Mesenchymal stem cell (in vitro differentiated cells and primary cell): ENCODE measurements around the gene KIF1A.

Experiments used
- DNase-seq: peaks from one replicate; pipeline ENCODE4 v3.0.0-alpha.2; 2013
- H2AFZ ChIP-seq: one replicate; pipeline ENCODE4 v1.6.1; 2013; ENCODE audit warnings: low read depth, mild to moderate bottlenecking, control low read depth, inconsistent platforms, low read length, moderate library complexity
- H2AK5ac ChIP-seq: 2 replicates; pipeline ENCODE4 v1.6.1; 2013; ENCODE audit warnings: low read length, moderate library complexity, mild to moderate bottlenecking, inconsistent platforms; ENCODE audit not compliant: severe bottlenecking
- H2BK120ac ChIP-seq: one replicate; pipeline ENCODE4 v1.6.1; 2013; ENCODE audit warnings: low read depth, mild to moderate bottlenecking, inconsistent platforms, low read length, moderate library complexity
- H2BK12ac ChIP-seq, 2 experiments: one replicate each; pipeline ENCODE4 v1.6.1; 2013; ENCODE audit warnings: inconsistent platforms in 2 of 2, low read length in 2 of 2, mild to moderate bottlenecking in 2 of 2, moderate library complexity in 2 of 2, control low read depth in 1 of 2
- H2BK15ac ChIP-seq: one replicate; pipeline ENCODE4 v1.6.1; 2013; ENCODE audit warnings: mild to moderate bottlenecking, low read depth, inconsistent platforms; ENCODE audit not compliant: poor library complexity, severe bottlenecking
- H2BK5ac ChIP-seq: 2 replicates; pipeline ENCODE4 v1.6.1; 2013; ENCODE audit warnings: low read depth, mild to moderate bottlenecking, low read length, control low read depth, inconsistent platforms; ENCODE audit not compliant: poor library complexity, severe bottlenecking
- H3K14ac ChIP-seq, 2 experiments: one replicate each; pipeline ENCODE4 v1.6.1; 2013; ENCODE audit warnings: inconsistent platforms in 2 of 2, low read length in 2 of 2, control low read depth in 1 of 2, mild to moderate bottlenecking in 1 of 2, moderate library complexity in 1 of 2
- H3K18ac ChIP-seq, 2 experiments: one replicate each; pipeline ENCODE4 v1.6.1; 2013; ENCODE audit warnings: inconsistent platforms in 2 of 2, low read length in 2 of 2, control low read depth in 1 of 2, low read depth in 1 of 2, mild to moderate bottlenecking in 1 of 2
- H3K23ac ChIP-seq, 2 experiments: one replicate each; pipeline ENCODE4 v1.6.1; 2013; ENCODE audit warnings: inconsistent platforms in 2 of 2, low read length in 2 of 2, mild to moderate bottlenecking in 2 of 2, moderate library complexity in 2 of 2, control low read depth in 1 of 2
- H3K27ac ChIP-seq: 2 replicates; pipeline ENCODE4 v1.5.1; 2013; ENCODE audit warnings: mild to moderate bottlenecking, moderate library complexity, low read length, control low read depth, inconsistent platforms; ENCODE audit not compliant: poor library complexity, severe bottlenecking
- H3K27me3 ChIP-seq, 2 experiments: 2 replicates each; pipeline versions ENCODE4 v1.6.1 to v1.7.0; 2013; ENCODE audit warnings: low read length in 2 of 2, mild to moderate bottlenecking in 2 of 2, moderate library complexity in 2 of 2, control low read depth in 1 of 2, inconsistent platforms in 1 of 2; ENCODE audit not compliant: control insufficient read depth in 1 of 2, insufficient read depth in 1 of 2
- H3K36me3 ChIP-seq, 2 experiments: 2 replicates each; pipeline versions ENCODE4 v1.6.1 to v1.7.0; 2013; ENCODE audit warnings: low read length in 2 of 2, control low read depth in 1 of 2, inconsistent platforms in 1 of 2, low read depth in 1 of 2, mild to moderate bottlenecking in 1 of 2; ENCODE audit not compliant: insufficient read depth in 2 of 2, control insufficient read depth in 1 of 2
- H3K4ac ChIP-seq, 2 experiments: one replicate each; pipeline ENCODE4 v1.6.1; 2013; ENCODE audit warnings: inconsistent platforms in 2 of 2, low read length in 2 of 2, mild to moderate bottlenecking in 2 of 2, moderate library complexity in 2 of 2, control low read depth in 1 of 2, low read depth in 1 of 2
- H3K4me1 ChIP-seq: 2 replicates; pipeline ENCODE4 v1.6.1; 2013; ENCODE audit warnings: low read depth, low read length, control low read depth; ENCODE audit not compliant: control insufficient read depth, insufficient read depth
- H3K4me2 ChIP-seq: 2 replicates; pipeline ENCODE4 v1.6.1; 2013; ENCODE audit warnings: low read length, mild to moderate bottlenecking, inconsistent platforms; ENCODE audit not compliant: poor library complexity, severe bottlenecking
- H3K4me3 ChIP-seq, 2 experiments: 2 replicates each; pipeline versions ENCODE4 v1.5.1 to v1.7.0; 2013; ENCODE audit warnings: low read length in 2 of 2, mild to moderate bottlenecking in 2 of 2, control low read depth in 1 of 2, low read depth in 1 of 2; ENCODE audit not compliant: insufficient read depth in 1 of 2
- H3K79me1 ChIP-seq: replicated peaks from 2 replicates; pipeline ENCODE4 v1.6.1; 2013; ENCODE audit warnings: mild to moderate bottlenecking, control low read depth, low read length, inconsistent platforms; ENCODE audit not compliant: poor library complexity, severe bottlenecking
- H3K9ac ChIP-seq: 2 replicates; pipeline ENCODE4 v1.7.0; 2013; ENCODE audit warnings: mild to moderate bottlenecking, low read length, moderate library complexity
- H3K9me3 ChIP-seq: 2 replicates; pipeline ENCODE4 v1.7.0; 2013; ENCODE audit warnings: mild to moderate bottlenecking, low read length; ENCODE audit not compliant: control insufficient read depth
- H4K8ac ChIP-seq: one replicate; pipeline ENCODE4 v1.6.1; 2013; ENCODE audit warnings: inconsistent platforms, mild to moderate bottlenecking, low read length, moderate library complexity
- H4K91ac ChIP-seq: one replicate; pipeline ENCODE4 v1.6.1; 2013; ENCODE audit warnings: mild to moderate bottlenecking, low read length, inconsistent platforms
- WGBS: methylation state at CpG from one replicate; pipeline ENCODE4 v1.1.7; 2013; ENCODE audit warnings: mixed read lengths; 5-methylcytosine and 5-hydroxymethylcytosine counted together

Gene KIF1A

GRCh38 chr2:240789501-240790369, 30.3 kb downstream of the KIF1A start:
- no peak overlapping the region for H2BK5ac ChIP-seq
- H3K36me3 ChIP-seq = no peaks in the 10 kb centered on the region
- H3K4me1 ChIP-seq = peaks cover 3% of the 10 kb centered on the region
- no peak overlapping the region for H2BK12ac ChIP-seq
- H2AFZ ChIP-seq = no peak overlapping the region
- H3K4me3 ChIP-seq = no peak overlapping the region
- no peak overlapping the region for H2BK120ac ChIP-seq
- H3K27me3 ChIP-seq = peaks cover 6 to 46% of the 10 kb centered on the region in 2 experiments
- H3K18ac ChIP-seq = no peak overlapping the region
- no peak overlapping the region for H4K8ac ChIP-seq
- H3K79me1 ChIP-seq = no peaks in the 10 kb centered on the region
- 92% methylated on average over 23 of the region's 23 CpGs for WGBS
- no peak overlapping the region for H3K4me2 ChIP-seq
- H3K23ac ChIP-seq = no peak overlapping the region
- no peak for DNase-seq
- H2AK5ac ChIP-seq = no peak overlapping the region
- H4K91ac ChIP-seq = no peak overlapping the region
- H3K4ac ChIP-seq = no peak overlapping the region
- H3K27ac ChIP-seq = no peak overlapping the region
- H3K9ac ChIP-seq = no peak overlapping the region
- H2BK15ac ChIP-seq = no peak overlapping the region
- H3K9me3 ChIP-seq = no peaks in the 10 kb centered on the region
- no peak overlapping the region for H3K14ac ChIP-seq

GRCh38 chr2:240789051-240789453, 31.0 kb downstream of the KIF1A start:
- WGBS = 81% methylated on average over 13 of the region's 13 CpGs
- Histone ChIP-seq H2AK5ac (no peak overlapping the region), H3K36me3 (no peaks in the 10 kb centered on the region), H3K23ac (no peak overlapping the region), H3K4me2 (no peak overlapping the region), H3K27ac (no peak overlapping the region), H3K4ac (no peak overlapping the region), H2BK120ac (no peak overlapping the region), H3K18ac (no peak overlapping the region), H3K79me1 (no peaks in the 10 kb centered on the region), H2AFZ (no peak overlapping the region), H2BK5ac (no peak overlapping the region), H2BK12ac (no peak overlapping the region), H3K9ac (no peak overlapping the region), H3K4me1 (peaks cover 3% of the 10 kb centered on the region), H3K9me3 (no peaks in the 10 kb centered on the region), H2BK15ac (no peak overlapping the region), H3K27me3 (peaks cover 4 to 44% of the 10 kb centered on the region in 2 experiments), H4K91ac (no peak overlapping the region), H3K4me3 (no peak overlapping the region), H3K14ac (no peak overlapping the region), H4K8ac (no peak overlapping the region)
- DNase-seq = no peak

DNA sequence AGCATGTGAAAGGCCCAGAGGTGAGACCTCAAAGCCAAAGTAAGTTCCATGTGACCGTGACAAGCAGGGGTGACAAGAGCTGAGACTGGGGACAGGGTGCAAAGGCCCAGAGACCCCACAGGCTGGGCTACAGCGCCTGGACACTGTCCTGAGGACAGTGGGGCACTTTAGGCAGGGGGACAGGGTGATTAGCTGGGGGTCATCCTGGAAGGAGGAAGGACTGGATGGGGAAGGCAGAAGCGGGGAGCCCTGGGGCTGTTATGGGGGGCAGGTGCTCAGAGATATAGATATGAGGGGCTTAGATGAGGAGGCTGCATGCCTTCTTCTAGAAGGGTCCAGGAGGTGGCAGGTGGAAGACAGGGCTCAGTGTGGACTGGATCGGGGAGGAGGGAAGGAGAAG, 31.5 kb downstream of the KIF1A start:
- H4K91ac ChIP-seq = no peak overlapping the region
- no peaks in the 10 kb centered on the region for H3K9me3 ChIP-seq

DNA sequence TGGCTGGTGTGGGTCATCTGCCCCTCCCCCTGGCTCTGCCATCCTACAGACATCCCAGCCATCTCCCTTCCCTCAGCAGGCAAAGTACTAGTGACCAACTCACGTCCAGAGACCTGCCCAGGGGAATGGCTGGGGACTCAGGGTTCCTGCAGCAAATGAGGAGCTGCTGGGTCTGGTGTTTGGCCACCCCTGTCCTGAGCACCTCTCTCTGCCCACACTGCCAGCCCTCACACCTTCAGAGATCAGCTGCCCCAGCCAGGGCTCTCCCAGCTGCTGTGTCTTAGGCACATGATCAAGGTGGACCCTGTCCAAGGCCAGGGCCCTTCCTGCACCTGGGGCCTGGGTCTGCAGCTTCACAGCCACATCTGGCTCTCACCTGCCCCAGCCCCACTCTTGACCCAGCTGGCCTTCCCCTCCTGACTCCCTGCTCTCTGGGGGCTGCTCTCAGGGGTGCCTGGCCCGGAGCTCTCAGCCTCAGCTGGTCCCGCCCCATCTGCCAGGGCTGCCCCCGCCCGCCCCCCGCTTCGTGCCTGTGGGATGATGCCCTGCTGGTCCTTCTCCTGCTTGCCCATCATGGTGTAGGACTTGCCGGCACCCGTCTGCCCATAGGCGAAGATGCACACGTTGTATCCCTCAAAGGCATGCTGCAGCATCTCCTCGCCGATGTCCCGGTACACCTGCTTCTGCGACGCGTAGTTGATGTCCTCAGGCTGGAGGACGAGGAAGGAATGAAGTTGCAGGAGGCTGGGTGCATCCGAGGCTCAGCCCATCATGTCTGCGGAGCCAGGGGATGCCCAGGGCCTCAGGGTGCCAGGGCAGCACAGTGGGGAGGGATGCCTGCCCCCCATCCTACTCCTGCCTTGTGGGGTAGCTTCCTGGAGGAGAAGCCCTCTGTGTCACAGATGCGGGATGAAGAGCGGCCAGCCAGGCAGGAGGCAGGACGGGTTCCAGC, 32.2 kb downstream of the KIF1A start:
- Histone ChIP-seq H2AK5ac (no peak overlapping the region), H2AFZ (no peak overlapping the region), H3K18ac (no peak overlapping the region), H2BK120ac (no peak overlapping the region), H3K27me3 (peaks cover 2 to 38% of the 10 kb centered on the region in 2 experiments), H2BK5ac (no peak overlapping the region), H3K14ac (no peak overlapping the region), H3K4ac (no peak overlapping the region), H3K9me3 (no peaks in the 10 kb centered on the region), H3K23ac (no peak overlapping the region), H3K4me1 (peaks cover 3% of the 10 kb centered on the region), H2BK15ac (no peak overlapping the region), H3K79me1 (no peaks in the 10 kb centered on the region), H3K27ac (no peak overlapping the region), H3K36me3 (no peaks in the 10 kb centered on the region), H4K8ac (no peak overlapping the region), H3K9ac (no peak overlapping the region), H3K4me3 (no peak overlapping the region), H3K4me2 (no peak overlapping the region), H4K91ac (no peak overlapping the region), H2BK12ac (no peak overlapping the region)
- WGBS = 87% methylated on average over 23 of the region's 23 CpGs
- no peak for DNase-seq

More for the DNA sequence above, 31.5 kb downstream of the KIF1A start:
- no peak overlapping the region for H2BK12ac ChIP-seq
- no peak overlapping the region for H3K4me2 ChIP-seq
- no peak overlapping the region for H3K18ac ChIP-seq
- no peak overlapping the region for H3K23ac ChIP-seq
- no peaks in the 10 kb centered on the region for H3K36me3 ChIP-seq
- no peak overlapping the region for H2AK5ac ChIP-seq
- H3K14ac ChIP-seq = no peak overlapping the region
- no peak overlapping the region for H3K9ac ChIP-seq
- no peak overlapping the region for H4K8ac ChIP-seq
- peaks cover 4 to 41% of the 10 kb centered on the region in 2 experiments for H3K27me3 ChIP-seq
- WGBS = 78% methylated on average over 4 of the region's 4 CpGs
- peaks cover 3% of the 10 kb centered on the region for H3K4me1 ChIP-seq
- H3K4me3 ChIP-seq = no peak overlapping the region
- H2BK120ac ChIP-seq = no peak overlapping the region
- H3K27ac ChIP-seq = no peak overlapping the region
- no peak overlapping the region for H2BK15ac ChIP-seq
- H3K79me1 ChIP-seq = no peaks in the 10 kb centered on the region
- no peak overlapping the region for H3K4ac ChIP-seq
- DNase-seq = no peak
- H2BK5ac ChIP-seq = no peak overlapping the region
- H2AFZ ChIP-seq = no peak overlapping the region
